Measurements from ENCODE around the gene UNK. TPM values are rescaled to one million over a fixed set of nuclear protein-coding genes. Genes with fewer than 3 reads are reported as not detected.
A peak's percentile ranks its signal among the peaks of the same experiment; 100 is the strongest.

UNK gene
- total and polyA plus RNA-seq, 4 donors, result 15.5 to 72.4 (median 25.7) TPM

DNA sequence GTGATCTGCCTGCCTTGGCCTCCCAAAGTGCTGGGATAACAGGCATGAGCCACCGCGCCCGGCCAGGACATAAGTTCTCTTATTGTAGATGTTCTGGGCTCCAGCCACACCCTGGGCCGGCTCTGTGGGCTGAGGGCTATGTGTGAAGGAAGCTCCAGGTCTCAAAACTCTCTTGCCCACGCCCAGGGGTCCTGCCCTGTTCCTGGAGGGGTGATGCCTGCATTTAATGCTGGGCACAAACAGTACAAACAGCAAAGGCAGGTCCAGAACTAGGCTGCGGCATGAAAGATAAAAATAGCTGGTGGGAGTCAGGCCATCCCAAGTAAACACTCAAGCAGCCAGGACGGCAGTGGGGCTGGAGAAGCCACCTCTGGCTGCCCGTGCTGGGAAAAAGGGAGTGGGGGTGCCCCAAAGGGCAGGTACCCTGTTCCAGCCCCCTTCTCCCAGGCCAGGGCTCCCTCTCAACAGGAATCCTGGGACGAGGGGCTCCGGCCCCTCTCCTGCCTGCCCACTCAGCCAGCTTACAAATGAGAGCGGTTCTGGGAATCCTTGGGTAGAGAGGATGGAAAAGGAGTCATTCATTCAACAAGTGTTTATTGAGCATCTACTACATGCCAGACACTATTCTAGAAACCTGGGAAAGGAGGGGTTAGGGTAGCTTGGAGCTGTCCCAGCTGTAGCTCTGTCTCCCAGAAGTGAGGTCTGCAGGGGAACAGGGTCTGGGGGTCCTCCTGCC is 89.1 kb downstream of the UNK start:
- ATAC-seq (ENCODE audit: insufficient read depth, low FRiP score) (no peak), DNase-seq (no peak)
- Histone ChIP-seq H3K27ac (ENCODE audit: low read depth in 1 of 2, low read length in 1 of 2) (peak overlapping the region; percentile 87 to 96), H3K4me1 (ENCODE audit: control insufficient read depth in 5 of 5, insufficient read depth in 5 of 5, low read length in 5 of 5) (peaks cover 3 to 55% (median 31%) of the 10 kb centered on the region in 5 donors), H3K4me3 (no peak overlapping the region), H3K9ac (ENCODE audit: insufficient read depth in 1 of 2, low read length in 2 of 2) (no peak overlapping the region), H3K27me3 (ENCODE audit: control insufficient read depth in 3 of 3, insufficient read depth in 3 of 3, low read length in 2 of 3) (no peaks in the 10 kb centered on the region), H3K9me3 (ENCODE audit: control insufficient read depth in 4 of 4, insufficient read depth in 3 of 4, low read length in 3 of 4) (no peaks in the 10 kb centered on the region), H3K36me3 (ENCODE audit: control insufficient read depth in 4 of 4, insufficient read depth in 4 of 4, low read length in 4 of 4) (peaks cover 0 to 11% (median 7%) of the 10 kb centered on the region in 4 donors)
- 62 to 79% methylated on average over 11 of the region's 11 CpGs for WGBS, 2 donors
- TF ChIP-seq, protein P1, sequence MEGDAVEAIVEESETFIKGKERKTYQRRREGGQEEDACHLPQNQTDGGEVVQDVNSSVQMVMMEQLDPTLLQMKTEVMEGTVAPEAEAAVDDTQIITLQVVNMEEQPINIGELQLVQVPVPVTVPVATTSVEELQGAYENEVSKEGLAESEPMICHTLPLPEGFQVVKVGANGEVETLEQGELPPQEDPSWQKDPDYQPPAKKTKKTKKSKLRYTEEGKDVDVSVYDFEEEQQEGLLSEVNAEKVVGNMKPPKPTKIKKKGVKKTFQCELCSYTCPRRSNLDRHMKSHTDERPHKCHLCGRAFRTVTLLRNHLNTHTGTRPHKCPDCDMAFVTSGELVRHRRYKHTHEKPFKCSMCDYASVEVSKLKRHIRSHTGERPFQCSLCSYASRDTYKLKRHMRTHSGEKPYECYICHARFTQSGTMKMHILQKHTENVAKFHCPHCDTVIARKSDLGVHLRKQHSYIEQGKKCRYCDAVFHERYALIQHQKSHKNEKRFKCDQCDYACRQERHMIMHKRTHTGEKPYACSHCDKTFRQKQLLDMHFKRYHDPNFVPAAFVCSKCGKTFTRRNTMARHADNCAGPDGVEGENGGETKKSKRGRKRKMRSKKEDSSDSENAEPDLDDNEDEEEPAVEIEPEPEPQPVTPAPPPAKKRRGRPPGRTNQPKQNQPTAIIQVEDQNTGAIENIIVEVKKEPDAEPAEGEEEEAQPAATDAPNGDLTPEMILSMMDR (IDR thresholded peaks at IDR 0.05; ENCODE audit: control extremely low read depth, extremely low read depth), result no peak

DNA sequence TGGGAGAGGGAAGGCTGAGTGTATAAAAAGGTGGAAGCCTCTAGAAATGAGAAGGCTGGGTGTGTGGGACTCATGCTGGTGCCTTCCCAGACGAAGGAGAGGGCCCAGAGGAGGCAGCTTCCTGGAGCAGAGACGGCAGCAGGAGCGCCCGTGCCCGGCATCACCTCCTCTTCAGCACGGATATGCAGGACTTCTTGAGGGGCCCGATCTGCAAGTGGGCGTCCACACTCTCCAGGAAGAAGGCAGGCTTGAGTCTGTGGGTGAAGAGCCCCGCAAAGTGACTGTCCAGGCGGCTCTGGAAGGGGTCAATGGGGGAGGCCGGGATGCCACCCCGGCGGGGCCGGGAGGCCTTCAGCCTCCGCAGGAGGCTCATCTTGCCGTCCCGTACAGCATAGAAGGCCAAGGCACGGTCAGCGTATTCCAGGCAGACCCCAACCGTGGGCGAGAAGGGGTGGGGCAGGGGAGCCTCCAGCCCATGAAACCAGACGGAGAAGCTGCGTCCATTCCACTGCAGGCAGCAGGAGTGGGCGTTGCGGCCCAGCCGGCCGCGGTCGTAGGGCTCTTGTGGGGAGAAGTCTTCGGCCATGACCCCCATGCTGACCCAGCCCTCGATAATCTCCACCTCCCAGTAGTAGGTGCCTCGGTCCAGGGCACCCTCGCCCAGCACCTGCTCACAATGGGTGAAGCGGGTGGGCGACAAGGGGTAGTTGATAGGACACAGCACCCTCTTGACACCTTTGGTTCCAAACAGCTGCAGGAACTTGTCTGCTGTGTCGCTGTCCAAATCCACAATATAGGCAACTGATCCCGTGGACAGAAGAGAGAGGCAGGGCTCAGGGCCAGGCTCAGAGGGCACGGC is 89.9 kb downstream of the UNK start:
- no peak overlapping the region for H3K4me3 ChIP-seq
- WGBS, 2 donors, result 93 to 97% methylated on average over 38 of the region's 38 CpGs
- DNase-seq, result no peak
- TF ChIP-seq, protein P1 (IDR thresholded peaks at IDR 0.05; ENCODE audit: control extremely low read depth, extremely low read depth), result no peak
- H3K27ac ChIP-seq (ENCODE audit: low read depth in 1 of 2, low read length in 1 of 2), result peak overlapping the region in 1 of 2 donors; percentile 96
- no peak overlapping the region for H3K9ac ChIP-seq (ENCODE audit: insufficient read depth in 1 of 2, low read length in 2 of 2)
- H3K9me3 ChIP-seq (ENCODE audit: control insufficient read depth in 4 of 4, insufficient read depth in 3 of 4, low read length in 3 of 4), result no peaks in the 10 kb centered on the region
- peaks cover 0 to 11% (median 7%) of the 10 kb centered on the region in 4 donors for H3K36me3 ChIP-seq (ENCODE audit: control insufficient read depth in 4 of 4, insufficient read depth in 4 of 4, low read length in 4 of 4)
- H3K4me1 ChIP-seq (ENCODE audit: control insufficient read depth in 5 of 5, insufficient read depth in 5 of 5, low read length in 5 of 5), result peaks cover 3 to 49% (median 29%) of the 10 kb centered on the region in 5 donors
- no peak for ATAC-seq (ENCODE audit: insufficient read depth, low FRiP score)
- no peaks in the 10 kb centered on the region for H3K27me3 ChIP-seq (ENCODE audit: control insufficient read depth in 3 of 3, insufficient read depth in 3 of 3, low read length in 2 of 3)

Other genes with a start within 250 kb of the UNK start
- gene MYO15B, start 197.0 kb upstream of the UNK start, total RNA-seq, result 100 to 1,000 TPM; 194 to 197 TPM
- 100 to 1,000 TPM in 1 of 2 donors, 10 to 100 TPM in 1; 84.5 to 141 TPM for gene MYO15B, start 197.0 kb upstream of the UNK start, polyA plus RNA-seq
- gene SMIM5, start 151.4 kb upstream of the UNK start, total RNA-seq, result 1 to 10 TPM; 5.5 to 7.5 TPM
- 1 to 10 TPM; 2.2 to 2.3 TPM for gene SMIM5, start 151.4 kb upstream of the UNK start, polyA plus RNA-seq
- gene RECQL5, start 117.7 kb upstream of the UNK start, total RNA-seq, result 10 to 100 TPM; 31.2 to 32.5 TPM
- 10 to 100 TPM; 16.4 to 28.5 TPM for gene RECQL5, start 117.7 kb upstream of the UNK start, polyA plus RNA-seq
- 10 to 100 TPM; 46.5 to 82.9 TPM for gene SAP30BP, start 117.5 kb upstream of the UNK start, total RNA-seq
- 10 to 100 TPM; 71.9 to 82.8 TPM for gene SAP30BP, start 117.5 kb upstream of the UNK start, polyA plus RNA-seq
- 10 to 100 TPM; 11.1 to 47.8 TPM for gene ITGB4, start 63.3 kb upstream of the UNK start, total RNA-seq
- 10 to 100 TPM; 11.4 to 18.1 TPM for gene ITGB4, start 63.3 kb upstream of the UNK start, polyA plus RNA-seq
- 10 to 100 TPM; 23.0 to 52.9 TPM for gene GALK1, start 19.6 kb upstream of the UNK start, total RNA-seq
- gene GALK1, start 19.6 kb upstream of the UNK start, polyA plus RNA-seq, result 10 to 100 TPM; 35.2 to 70.5 TPM
- 100 to 1,000 TPM in 1 of 2 donors, 10 to 100 TPM in 1; 56.6 to 110 TPM for gene UNC13D, start 59.6 kb downstream of the UNK start, total RNA-seq
- 10 to 100 TPM; 61.2 to 85.2 TPM for gene UNC13D, start 59.6 kb downstream of the UNK start, polyA plus RNA-seq
- gene WBP2, start 70.5 kb downstream of the UNK start, total RNA-seq, result 100 to 1,000 TPM in 1 of 2 donors, 10 to 100 TPM in 1; 67.2 to 127 TPM
- gene WBP2, start 70.5 kb downstream of the UNK start, polyA plus RNA-seq, result 100 to 1,000 TPM; 143 to 195 TPM
- 10 to 100 TPM; 23.5 to 78.3 TPM for gene TRIM47, start 93.8 kb downstream of the UNK start, total RNA-seq
- gene TRIM47, start 93.8 kb downstream of the UNK start, polyA plus RNA-seq, result 10 to 100 TPM; 22.9 to 32.4 TPM
- gene TRIM65, start 112.1 kb downstream of the UNK start, total RNA-seq, result 10 to 100 TPM; 12.7 to 32.9 TPM
- 10 to 100 TPM; 14.6 to 27.8 TPM for gene TRIM65, start 112.1 kb downstream of the UNK start, polyA plus RNA-seq
- gene MRPL38, start 120.1 kb downstream of the UNK start, total RNA-seq, result 100 to 1,000 TPM in 1 of 2 donors, 10 to 100 TPM in 1; 47.8 to 105 TPM
- 10 to 100 TPM; 52.0 to 80.1 TPM for gene MRPL38, start 120.1 kb downstream of the UNK start, polyA plus RNA-seq
- gene FBF1, start 156.2 kb downstream of the UNK start, total RNA-seq, result 10 to 100 TPM; 14.5 to 18.7 TPM
- 10 to 100 TPM in 1 of 2 donors, 1 to 10 TPM in 1; 4.6 to 11.6 TPM for gene FBF1, start 156.2 kb downstream of the UNK start, polyA plus RNA-seq
- gene ACOX1, start 194.4 kb downstream of the UNK start, total RNA-seq, result 10 to 100 TPM; 69.4 to 80.1 TPM
- gene ACOX1, start 194.4 kb downstream of the UNK start, polyA plus RNA-seq, result 10 to 100 TPM; 19.9 to 22.4 TPM
- 10 to 100 TPM; 20.6 to 25.8 TPM for gene TEN1, start 194.4 kb downstream of the UNK start, total RNA-seq
- gene TEN1, start 194.4 kb downstream of the UNK start, polyA plus RNA-seq, result 10 to 100 TPM; 32.1 to 33.5 TPM
- 1 to 10 TPM; 7.8 TPM for gene CDK3, start 216.0 kb downstream of the UNK start, total RNA-seq
- gene CDK3, start 216.0 kb downstream of the UNK start, polyA plus RNA-seq, result 10 to 100 TPM in 1 of 2 donors, 1 to 10 TPM in 1; 7.3 to 15.7 TPM
- 10 to 100 TPM; 34.1 to 38.4 TPM for gene EVPL, start 242.5 kb downstream of the UNK start, total RNA-seq
- 10 to 100 TPM; 10.9 to 36.0 TPM for gene EVPL, start 242.5 kb downstream of the UNK start, polyA plus RNA-seq